CD14-positive monocyte (primary cell): ENCODE data around the gene RYR3. TPM values are rescaled to one million over a fixed set of nuclear protein-coding genes. Genes with fewer than 3 reads are reported as not detected.

Source experiments
- DNase-seq, 3 donors: peaks; one replicate each; pipeline ENCODE4 v3.0.0-alpha.2; 2011 to 2022
- H2AFZ ChIP-seq: 2 replicates; pipeline ENCODE4 v1.6.0; 2012; ENCODE audit warnings: mild to moderate bottlenecking, low read depth, low read length, inconsistent platforms; ENCODE audit not compliant: insufficient read depth, poor library complexity, severe bottlenecking
- H3K27ac ChIP-seq, 2 donors: 1 replicate in 1 of 2; 2 replicates in 1 of 2; pipeline ENCODE4 v1.5.1; 2012 to 2013; ENCODE audit warnings: low read length in 2 of 2, control low read depth in 1 of 2, inconsistent platforms in 1 of 2, low read depth in 1 of 2, mild to moderate bottlenecking in 1 of 2
- H3K27me3 ChIP-seq, 2 donors: one replicate each; pipeline versions ENCODE4 v1.6.0 to v1.6.1; 2011 to 2013; ENCODE audit warnings: low read length in 2 of 2; ENCODE audit not compliant: control insufficient read depth in 2 of 2, insufficient read depth in 2 of 2
- H3K36me3 ChIP-seq, 2 donors: replicated peaks in 1 of 2; 1 replicate in 1 of 2; 2 replicates in 1 of 2; pipeline versions ENCODE4 v1.5.1 to v1.6.1; 2012 to 2013; ENCODE audit warnings: low read length in 2 of 2, control low read depth in 1 of 2, inconsistent platforms in 1 of 2, mild to moderate bottlenecking in 1 of 2; ENCODE audit not compliant: insufficient read depth in 2 of 2, control insufficient read depth in 1 of 2
- H3K4me1 ChIP-seq, 2 donors: 1 replicate in 1 of 2; 2 replicates in 1 of 2; pipeline versions ENCODE4 v1.5.1 to v1.6.1; 2012 to 2013; ENCODE audit warnings: low read length in 2 of 2, control low read depth in 1 of 2, inconsistent platforms in 1 of 2, mild to moderate bottlenecking in 1 of 2, moderate library complexity in 1 of 2; ENCODE audit not compliant: insufficient read depth in 2 of 2, control insufficient read depth in 1 of 2
- H3K4me2 ChIP-seq: replicated peaks from 2 replicates; pipeline ENCODE3; 2012; ENCODE audit warnings: low read length, moderate library complexity, mild to moderate bottlenecking; ENCODE audit not compliant: poor library complexity, severe bottlenecking; ENCODE audit errors: extremely low read depth
- H3K4me3 ChIP-seq, 3 experiments: fragments of 200-600 bp in 1 of 3; sonication (generic) in 1 of 3; replicated peaks in 1 of 3; 1 replicate in 2 of 3; 2 replicates in 1 of 3; pipeline ENCODE4 v1.5.1; 2011 to 2013; ENCODE audit warnings: low read length in 3 of 3, mild to moderate bottlenecking in 3 of 3, control low read depth in 2 of 3, low read depth in 2 of 3, inconsistent platforms in 1 of 3, moderate library complexity in 1 of 3
- H3K79me2 ChIP-seq: 2 replicates; pipeline ENCODE4 v1.6.0; 2012; ENCODE audit warnings: mild to moderate bottlenecking, control low read depth, inconsistent platforms, low read length, moderate library complexity; ENCODE audit not compliant: insufficient read depth
- H3K9ac ChIP-seq: 2 replicates; pipeline ENCODE4 v1.6.0; 2017; ENCODE audit warnings: low read length, mild to moderate bottlenecking; ENCODE audit not compliant: insufficient read depth, poor library complexity, severe bottlenecking
- H3K9me3 ChIP-seq, 2 donors: replicated peaks in 1 of 2; 1 replicate in 1 of 2; 2 replicates in 1 of 2; pipeline versions ENCODE4 v1.5.1 to v1.6.1; 2012 to 2013; ENCODE audit warnings: low read length in 2 of 2, control low read depth in 1 of 2; ENCODE audit not compliant: control insufficient read depth in 1 of 2, insufficient read depth in 1 of 2
- H4K20me1 ChIP-seq: 2 replicates; pipeline ENCODE4 v1.6.0; 2012; ENCODE audit warnings: mild to moderate bottlenecking, low read length, control low read depth, moderate library complexity; ENCODE audit not compliant: insufficient read depth
- H3K27ac Mint-ChIP-seq, 7 donors: one replicate each; pipeline ENCODE4 v1.8.0; 2020; ENCODE audit warnings: mild to moderate bottlenecking in 7 of 7, mixed read lengths in 7 of 7, moderate library complexity in 6 of 7, inconsistent platforms in 2 of 7
- H3K27me3 Mint-ChIP-seq, 3 donors: one replicate each; pipeline ENCODE4 v1.8.0; 2021 to 2022; ENCODE audit warnings: low read depth in 3 of 3, mild to moderate bottlenecking in 3 of 3, mixed read lengths in 3 of 3, moderate library complexity in 3 of 3, inconsistent platforms in 1 of 3
- H3K36me3 Mint-ChIP-seq, 2 donors: one replicate each; pipeline ENCODE4 v1.8.0; 2020; ENCODE audit warnings: mixed read lengths in 2 of 2, inconsistent platforms in 1 of 2, mild to moderate bottlenecking in 1 of 2
- H3K4me1 Mint-ChIP-seq: one replicate; pipeline ENCODE4 v1.8.0; 2020; ENCODE audit warnings: mild to moderate bottlenecking, mixed read lengths
- H3K4me3 Mint-ChIP-seq, 2 donors: one replicate each; pipeline ENCODE4 v1.8.0; 2020; ENCODE audit warnings: mild to moderate bottlenecking in 2 of 2, mixed read lengths in 2 of 2, moderate library complexity in 1 of 2
- H3K9me3 Mint-ChIP-seq, 7 donors: one replicate each; pipeline ENCODE4 v1.8.0; 2020 to 2022; ENCODE audit warnings: mixed read lengths in 7 of 7, mild to moderate bottlenecking in 6 of 7, moderate library complexity in 6 of 7, inconsistent platforms in 2 of 7
- WGBS: methylation state at CpG from one replicate; pipeline ENCODE4 v1.1.5; 2013; ENCODE audit warnings: missing lambda C conversion rate; ENCODE audit not compliant: insufficient coverage; 5-methylcytosine and 5-hydroxymethylcytosine counted together
- intact Hi-C, 2 donors: fragments of 100-400 bp; cut with micrococcal nuclease; formaldehyde crosslinking; loops; one replicate each; pipeline versions ENCODE4 v1.15.0 to v1.15.1; 2023
- polyA plus RNA-seq, 3 donors: library from polyadenylated mRNA; depleted of rRNA in 1 of 3; unstranded in 2 of 3; stranded (reverse) in 1 of 3; fragments of 300-500 nt in 2 of 3; fragments of >200 nt in 1 of 3; fragmentation: Illumina TruSeq in 2 of 3; gene quantifications; 1 replicate in 2 of 3; 2 replicates in 1 of 3; pipeline ENCODE4 v1.2.3, GENCODE V29; 2012 to 2021
- TF ChIP-seq, protein P1 (sequence below): fragments of 200-600 bp; IDR thresholded peaks from one replicate; pipeline ENCODE4 v1.8.0; 2022; ENCODE audit warnings: antibody characterized with exemption, mild to moderate bottlenecking

Gene RYR3
- polyA plus RNA-seq, 3 donors, result not detected

DNA sequence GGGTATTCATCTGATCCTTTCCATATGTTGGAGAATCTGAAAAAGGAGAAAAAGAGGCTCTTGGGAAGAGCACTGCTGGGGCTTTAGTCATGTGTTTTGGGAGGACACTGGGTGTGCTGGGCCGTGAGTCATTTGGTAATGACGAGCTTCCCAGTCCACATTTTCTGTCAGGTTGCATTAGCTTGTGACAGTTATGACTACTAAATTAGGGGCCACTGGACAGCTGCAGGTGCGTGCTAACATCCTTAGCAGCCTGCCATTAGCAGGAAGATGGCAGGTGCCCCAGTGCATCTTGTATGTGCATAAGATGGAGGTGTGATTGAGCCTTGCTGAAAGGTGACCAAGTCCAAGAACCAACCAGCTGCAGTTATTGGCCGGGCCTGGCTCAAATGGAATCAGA lies 242.4 kb downstream of the RYR3 start:
- TF ChIP-seq, protein P1, sequence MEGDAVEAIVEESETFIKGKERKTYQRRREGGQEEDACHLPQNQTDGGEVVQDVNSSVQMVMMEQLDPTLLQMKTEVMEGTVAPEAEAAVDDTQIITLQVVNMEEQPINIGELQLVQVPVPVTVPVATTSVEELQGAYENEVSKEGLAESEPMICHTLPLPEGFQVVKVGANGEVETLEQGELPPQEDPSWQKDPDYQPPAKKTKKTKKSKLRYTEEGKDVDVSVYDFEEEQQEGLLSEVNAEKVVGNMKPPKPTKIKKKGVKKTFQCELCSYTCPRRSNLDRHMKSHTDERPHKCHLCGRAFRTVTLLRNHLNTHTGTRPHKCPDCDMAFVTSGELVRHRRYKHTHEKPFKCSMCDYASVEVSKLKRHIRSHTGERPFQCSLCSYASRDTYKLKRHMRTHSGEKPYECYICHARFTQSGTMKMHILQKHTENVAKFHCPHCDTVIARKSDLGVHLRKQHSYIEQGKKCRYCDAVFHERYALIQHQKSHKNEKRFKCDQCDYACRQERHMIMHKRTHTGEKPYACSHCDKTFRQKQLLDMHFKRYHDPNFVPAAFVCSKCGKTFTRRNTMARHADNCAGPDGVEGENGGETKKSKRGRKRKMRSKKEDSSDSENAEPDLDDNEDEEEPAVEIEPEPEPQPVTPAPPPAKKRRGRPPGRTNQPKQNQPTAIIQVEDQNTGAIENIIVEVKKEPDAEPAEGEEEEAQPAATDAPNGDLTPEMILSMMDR, result no peak
- intact Hi-C loops, result no loop called here
- no peaks in the 10 kb centered on the region for H4K20me1 ChIP-seq
- Mint-ChIP-seq H3K4me1 (no peaks in the 10 kb centered on the region), H3K36me3 (no peaks in the 10 kb centered on the region), H3K9me3 (peaks cover 0 to 6% (median 1%) of the 10 kb centered on the region in 7 donors), H3K4me3 (no peak overlapping the region), H3K27ac (no peak overlapping the region), H3K27me3 (peaks cover 0 to 2% (median 0%) of the 10 kb centered on the region in 3 donors)
- no peaks in the 10 kb centered on the region for H3K27me3 ChIP-seq
- no peaks in the 10 kb centered on the region for H3K4me1 ChIP-seq
- no peak overlapping the region for H3K9ac ChIP-seq
- H3K9me3 ChIP-seq, result no peaks in the 10 kb centered on the region
- H2AFZ ChIP-seq, result no peak overlapping the region
- no peak overlapping the region for H3K4me3 ChIP-seq
- WGBS, result 81% methylated on average over 2 of the region's 4 CpGs
- H3K27ac ChIP-seq, result no peak overlapping the region
- no peak for DNase-seq
- H3K4me2 ChIP-seq, result no peak overlapping the region
- H3K36me3 ChIP-seq, result no peaks in the 10 kb centered on the region
- H3K79me2 ChIP-seq, result no peaks in the 10 kb centered on the region

DNA sequence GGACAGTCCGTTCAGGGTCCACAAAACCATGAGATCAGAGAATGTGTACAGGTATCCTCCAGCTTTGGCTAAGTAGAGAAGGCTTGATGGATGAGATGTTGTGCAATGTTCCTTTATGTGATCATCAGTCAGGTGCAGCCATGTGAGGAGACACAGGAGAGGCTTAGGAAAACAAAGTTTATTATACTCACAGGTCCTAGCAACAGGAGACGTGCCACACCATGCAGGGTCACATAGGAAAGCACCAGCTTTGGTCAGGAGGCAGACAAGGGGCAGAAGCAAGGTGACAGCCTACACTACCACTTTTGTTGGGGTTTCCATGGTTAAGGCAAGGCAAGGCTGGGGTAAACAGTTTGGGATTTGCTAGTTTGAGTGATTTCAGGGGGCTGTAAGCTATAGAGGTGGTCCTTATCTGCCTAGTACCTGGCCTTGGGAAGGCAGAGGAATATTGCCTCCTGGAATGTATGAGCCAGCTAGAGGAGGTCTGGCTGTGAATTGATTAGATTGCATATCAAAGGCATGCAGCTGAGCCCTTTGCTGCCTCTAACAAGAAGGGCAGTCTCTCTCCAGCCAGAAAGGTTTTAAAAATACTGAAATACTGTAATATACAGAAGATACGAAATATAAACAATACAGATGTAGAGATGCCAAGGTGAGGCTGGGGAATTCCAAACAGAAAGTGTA lies 248.6 kb downstream of the RYR3 start:
- H3K27me3 ChIP-seq, result no peaks in the 10 kb centered on the region
- H3K4me1 Mint-ChIP-seq, result no peaks in the 10 kb centered on the region
- 88% methylated on average over 2 of the region's 3 CpGs for WGBS
- H3K79me2 ChIP-seq, result no peaks in the 10 kb centered on the region
- no peak overlapping the region for H3K4me3 Mint-ChIP-seq
- H3K9me3 ChIP-seq, result no peaks in the 10 kb centered on the region
- no peak for DNase-seq
- intact Hi-C loops, result no loop called here
- H3K9me3 Mint-ChIP-seq, result peaks cover 0 to 6% (median 0%) of the 10 kb centered on the region in 7 donors
- no peak overlapping the region for H3K9ac ChIP-seq
- H3K27ac Mint-ChIP-seq, result no peak overlapping the region
- peaks cover 0 to 2% (median 0%) of the 10 kb centered on the region in 3 donors for H3K27me3 Mint-ChIP-seq
- H3K4me2 ChIP-seq, result no peak overlapping the region
- no peak overlapping the region for H3K4me3 ChIP-seq
- no peaks in the 10 kb centered on the region for H3K36me3 Mint-ChIP-seq
- H3K36me3 ChIP-seq, result no peaks in the 10 kb centered on the region
- no peak overlapping the region for H3K27ac ChIP-seq
- TF ChIP-seq, protein P1, result no peak
- H2AFZ ChIP-seq, result no peak overlapping the region
- H4K20me1 ChIP-seq, result no peaks in the 10 kb centered on the region
- H3K4me1 ChIP-seq, result no peaks in the 10 kb centered on the region
